Activated CD4-positive, alpha-beta T cell treated with anti-CD3 and anti-CD28 coated beads, Interleukin-2, amount 10 ng/mL, durations not matched to agents 24 days and 14 days (primary cell): ENCODE measurements around the gene HOXB6. TPM values are rescaled to one million over a fixed set of nuclear protein-coding genes. Genes with fewer than 3 reads are reported as not detected.

Experiments
- DNase-seq: peaks from one replicate; pipeline ENCODE4 v3.0.0; 2022
- H3K27ac Mint-ChIP-seq: one replicate; pipeline ENCODE4 v1.8.0; 2022; ENCODE audit warnings: mild to moderate bottlenecking, mixed read lengths
- H3K27me3 Mint-ChIP-seq: one replicate; pipeline ENCODE4 v1.8.0; 2022; ENCODE audit warnings: mixed read lengths
- H3K36me3 Mint-ChIP-seq: one replicate; pipeline ENCODE4 v1.8.0; 2022; ENCODE audit warnings: low read depth, mild to moderate bottlenecking, mixed read lengths
- H3K4me1 Mint-ChIP-seq: one replicate; pipeline ENCODE4 v1.8.0; 2021; ENCODE audit warnings: mixed read lengths
- H3K4me3 Mint-ChIP-seq: one replicate; pipeline ENCODE4 v1.8.0; 2022; ENCODE audit warnings: mild to moderate bottlenecking, moderate library complexity, mixed read lengths
- H3K9me3 Mint-ChIP-seq: one replicate; pipeline ENCODE4 v1.8.0; 2021; ENCODE audit warnings: mixed read lengths
- intact Hi-C: fragments of 100-400 bp; cut with micrococcal nuclease; formaldehyde crosslinking; loops from one replicate; pipeline ENCODE4 v1.15.1; 2023
- total RNA-seq: library from RNA; stranded (reverse); gene quantifications from 2 replicates; pipeline ENCODE4 v1.2.3, GENCODE V29; 2022

Gene HOXB6
- total RNA-seq, 1 donor from 2014 or later: 0.33 TPM

DNA sequence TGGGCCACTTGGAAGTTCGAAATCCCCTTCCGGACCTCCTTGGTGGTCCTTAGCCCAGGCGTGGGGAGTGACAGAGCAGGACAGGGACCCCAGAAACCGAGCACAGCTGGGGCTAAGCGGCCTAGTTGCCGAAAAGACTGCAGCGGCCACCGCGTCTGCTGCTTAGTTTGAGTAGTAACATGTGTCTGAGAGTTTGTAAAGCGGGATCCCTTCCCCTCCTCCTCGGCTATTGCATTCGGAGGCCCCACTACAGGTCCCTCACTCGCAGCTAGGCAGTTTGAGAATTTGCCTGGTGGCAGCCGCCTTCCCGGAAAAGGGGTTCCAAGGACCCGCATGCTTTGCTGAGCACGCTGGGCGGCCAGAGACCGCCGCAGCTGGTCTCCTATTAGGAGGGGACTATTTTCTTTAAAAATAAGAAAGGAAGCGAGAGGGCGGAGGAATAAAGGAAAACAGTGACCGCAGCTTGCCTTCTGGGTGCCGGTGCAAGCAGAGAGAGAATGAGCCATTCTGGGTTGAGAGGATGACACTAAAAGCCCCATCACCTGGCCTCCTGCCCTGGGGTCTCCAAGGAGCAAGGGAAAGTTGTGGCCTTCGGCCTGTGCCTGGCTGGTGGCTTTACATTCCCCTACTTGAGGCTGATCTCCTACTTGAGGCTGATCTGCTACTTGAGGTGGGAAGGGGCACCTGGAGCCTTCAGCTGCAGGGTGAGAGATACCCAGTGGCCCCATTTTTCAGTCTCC lies 10.1 kb downstream of the HOXB6 start:
- Mint-ChIP-seq H3K27me3 (peaks cover 87% of the 10 kb centered on the region), H3K27ac (no peak overlapping the region), H3K4me3 (no peak overlapping the region), H3K36me3 (no peaks in the 10 kb centered on the region), H3K4me1 (peaks cover 42% of the 10 kb centered on the region), H3K9me3 (no peaks in the 10 kb centered on the region)
- intact Hi-C loops: loop anchor here (1.0 to 10.0 kb wide), 6 partner anchors 33 to 490 kb away; partner anchors contain the start of genes CBX1, HOXB9, PRAC1 and PRAC2
- DNase-seq: no peak

- H3K4me1 Mint-ChIP-seq: peaks cover 45% of the 10 kb centered on the region
- H3K4me3 Mint-ChIP-seq: peak overlapping the region; percentile 85
- no peaks in the 10 kb centered on the region for H3K36me3 Mint-ChIP-seq
- no peak overlapping the region for H3K27ac Mint-ChIP-seq
- H3K9me3 Mint-ChIP-seq: no peaks in the 10 kb centered on the region
- peaks cover 87% of the 10 kb centered on the region for H3K27me3 Mint-ChIP-seq
- intact Hi-C loops: loop anchor here (1.0 to 10.0 kb wide), 7 partner anchors 33 to 489 kb away; partner anchors contain the start of genes CBX1, HOXB9 and SNX11
- peak; percentile 96 for DNase-seq
Measured at GRCh38 chr17:48593840-48594537, 10.8 kb downstream of the HOXB6 start.

GRCh38 chr17:48593126-48593829 lies 11.5 kb downstream of the HOXB6 start, which contains the start of gene HOXB5:
Gene HOXB5 (minus strand): TSS chr17:48593779. CDS start chr17:48593682, 97 bp downstream.
- H3K27me3 Mint-ChIP-seq: peaks cover 86% of the 10 kb centered on the region
- intact Hi-C loops: loop anchor here (2.0 to 10.0 kb wide), 6 partner anchors 34 to 488 kb away; partner anchors contain the start of genes CBX1, HOXB9 and SNX11

DNA sequence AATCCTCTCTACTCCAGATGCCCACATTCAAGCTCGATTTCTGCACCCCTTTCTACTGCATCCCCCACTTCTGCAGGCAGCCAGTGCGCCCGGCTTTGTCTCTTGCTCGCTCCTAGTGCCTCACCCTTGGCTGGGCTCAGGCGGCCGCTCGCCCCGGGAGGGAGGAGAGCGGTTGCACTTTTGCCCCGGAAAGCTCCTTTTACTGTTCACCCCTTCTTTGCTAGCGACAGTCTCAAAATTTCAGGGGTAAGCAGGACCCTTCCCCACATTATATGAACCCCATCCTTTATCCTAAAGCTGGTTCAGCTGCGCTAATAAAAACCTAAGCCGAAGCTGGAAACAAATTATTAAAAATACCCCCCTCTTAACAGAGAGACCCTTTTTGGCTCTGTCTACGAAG lies 12.2 kb downstream of the HOXB6 start:
- peaks cover 42% of the 10 kb centered on the region for H3K4me1 Mint-ChIP-seq
- H3K36me3 Mint-ChIP-seq: no peaks in the 10 kb centered on the region
- no peaks in the 10 kb centered on the region for H3K9me3 Mint-ChIP-seq
- intact Hi-C loops: loop anchor here (2.0 to 10.0 kb wide), 6 partner anchors 35 to 488 kb away; partner anchors contain the start of genes CBX1, HOXB9 and SNX11
- peak overlapping the region; percentile 85 for H3K4me3 Mint-ChIP-seq
- no peak overlapping the region for H3K27ac Mint-ChIP-seq
- peaks cover 86% of the 10 kb centered on the region for H3K27me3 Mint-ChIP-seq
- DNase-seq: peak; percentile 80

More at GRCh38 chr17:48593126-48593829, 11.5 kb downstream of the HOXB6 start, which contains the start of gene HOXB5:
- H3K4me3 Mint-ChIP-seq: peak within 1 kb of the TSS; percentile 85
- peak; percentile 82 for DNase-seq
- H3K36me3 Mint-ChIP-seq: no peaks in the 10 kb centered on the region
- H3K9me3 Mint-ChIP-seq: no peaks in the 10 kb centered on the region
- peak within 1 kb of the TSS; percentile 20 for H3K27ac Mint-ChIP-seq
- H3K4me1 Mint-ChIP-seq: peaks cover 41% of the 10 kb centered on the region

DNA sequence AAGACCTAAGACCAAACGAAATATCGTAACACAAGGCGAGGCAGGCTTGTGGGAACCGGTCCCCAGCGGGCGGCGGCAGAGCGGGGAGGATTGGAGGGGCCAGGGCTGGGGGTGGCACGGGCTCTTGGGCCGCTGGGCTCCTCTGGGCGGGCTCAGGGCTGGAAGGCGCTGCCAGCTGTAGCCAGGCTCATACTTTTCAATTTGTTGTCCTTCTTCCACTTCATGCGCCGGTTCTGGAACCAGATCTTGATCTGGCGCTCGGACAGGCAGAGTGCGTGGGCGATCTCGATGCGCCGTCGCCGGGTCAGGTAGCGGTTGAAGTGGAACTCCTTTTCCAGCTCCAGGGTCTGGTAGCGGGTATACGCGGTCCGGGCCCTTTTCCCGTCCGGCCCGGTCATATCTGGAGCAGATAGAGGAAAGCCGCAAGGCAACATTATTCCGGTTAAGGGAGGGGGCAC lies 12.7 kb downstream of the HOXB6 start:
- intact Hi-C loops: loop anchor here (2.0 to 10.0 kb wide), 6 partner anchors 35 to 487 kb away; partner anchors contain the start of genes CBX1, HOXB9 and SNX11
- Mint-ChIP-seq H3K4me1 (peaks cover 42% of the 10 kb centered on the region), H3K27me3 (peaks cover 86% of the 10 kb centered on the region), H3K4me3 (peak overlapping the region; percentile 36), H3K9me3 (no peaks in the 10 kb centered on the region), H3K36me3 (no peaks in the 10 kb centered on the region), H3K27ac (no peak overlapping the region)
- no peak for DNase-seq

DNA sequence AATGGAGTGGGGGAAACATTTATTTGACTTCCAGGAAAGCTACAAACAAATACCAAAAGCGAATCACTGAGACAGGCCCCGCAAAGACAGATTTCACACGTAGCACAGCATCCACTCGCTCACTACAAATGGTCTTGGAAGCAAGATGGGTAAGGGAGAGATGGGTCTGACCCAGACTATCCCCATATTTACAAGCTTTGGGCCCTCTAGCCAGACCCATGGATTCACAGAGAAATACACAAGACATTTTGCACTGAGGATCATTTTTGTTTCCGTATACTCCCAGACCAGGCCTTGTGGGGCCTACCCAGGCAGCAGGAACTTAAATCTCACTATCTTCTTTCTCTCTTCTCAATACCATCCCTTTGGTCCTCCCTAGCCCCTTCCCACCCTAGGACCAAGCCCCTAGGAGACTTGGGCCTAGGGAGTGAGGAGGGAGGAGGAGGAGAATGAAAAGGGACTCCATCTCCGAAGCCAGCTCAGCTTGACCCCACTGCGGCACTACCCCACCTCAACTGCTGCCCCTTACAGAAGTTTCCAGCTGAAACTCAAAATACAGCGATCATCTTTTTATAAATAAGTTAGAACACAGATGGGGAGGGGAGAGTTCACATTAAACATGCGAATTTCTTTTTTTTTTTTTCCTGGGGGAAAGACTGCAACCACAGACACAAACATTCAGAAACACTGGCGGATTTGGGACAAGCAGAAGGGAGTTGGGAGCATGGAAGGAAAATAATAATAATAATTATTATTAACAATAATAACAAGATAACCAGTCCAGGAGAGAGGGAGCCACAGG lies 13.3 kb downstream of the HOXB6 start:
- Mint-ChIP-seq H3K27me3 (peaks cover 85% of the 10 kb centered on the region), H3K27ac (no peak overlapping the region), H3K4me1 (peaks cover 41% of the 10 kb centered on the region), H3K9me3 (no peaks in the 10 kb centered on the region), H3K36me3 (no peaks in the 10 kb centered on the region), H3K4me3 (peak overlapping the region; percentile 36)
- intact Hi-C loops: loop anchor here (2.0 to 10.0 kb wide), 6 partner anchors 36 to 487 kb away; partner anchors contain the start of genes CBX1, HOXB9 and SNX11
- no peak for DNase-seq

DNA sequence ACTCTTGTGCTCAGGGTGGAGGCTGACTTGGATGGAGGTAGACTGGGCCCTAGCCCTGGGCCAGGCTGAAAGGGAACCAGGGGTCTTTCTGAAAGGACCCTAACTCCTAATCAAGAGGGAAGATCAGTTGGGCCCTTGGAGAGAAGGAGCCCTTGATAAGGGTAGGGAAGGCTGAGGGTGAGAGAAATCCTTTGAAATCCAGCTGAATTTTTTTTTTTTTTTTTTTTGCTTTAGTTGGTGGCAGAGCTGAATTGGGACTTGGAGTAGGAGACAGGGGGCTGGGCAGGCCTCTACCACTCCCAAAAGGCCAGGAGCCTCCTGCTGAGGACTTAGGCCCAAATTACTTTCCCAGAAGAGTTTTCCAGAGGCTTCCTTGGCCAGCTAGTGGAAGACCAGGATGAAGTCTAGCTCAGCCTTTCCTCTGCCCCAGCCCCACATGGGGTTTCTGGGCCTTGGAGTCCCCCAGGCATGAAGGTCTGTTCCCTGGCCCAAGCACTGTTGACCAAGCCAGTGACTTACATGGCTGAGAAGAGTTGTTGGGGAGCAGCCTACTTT lies 14.1 kb downstream of the HOXB6 start:
- Mint-ChIP-seq H3K36me3 (no peaks in the 10 kb centered on the region), H3K9me3 (no peaks in the 10 kb centered on the region), H3K4me3 (no peak overlapping the region), H3K27me3 (peaks cover 86% of the 10 kb centered on the region), H3K4me1 (peaks cover 44% of the 10 kb centered on the region), H3K27ac (no peak overlapping the region)
- DNase-seq: no peak
- intact Hi-C loops: loop anchor here (5.0 to 10.0 kb wide), 4 partner anchors 37 to 486 kb away; partner anchors contain the start of genes CBX1, HOXB9 and SNX11

DNA sequence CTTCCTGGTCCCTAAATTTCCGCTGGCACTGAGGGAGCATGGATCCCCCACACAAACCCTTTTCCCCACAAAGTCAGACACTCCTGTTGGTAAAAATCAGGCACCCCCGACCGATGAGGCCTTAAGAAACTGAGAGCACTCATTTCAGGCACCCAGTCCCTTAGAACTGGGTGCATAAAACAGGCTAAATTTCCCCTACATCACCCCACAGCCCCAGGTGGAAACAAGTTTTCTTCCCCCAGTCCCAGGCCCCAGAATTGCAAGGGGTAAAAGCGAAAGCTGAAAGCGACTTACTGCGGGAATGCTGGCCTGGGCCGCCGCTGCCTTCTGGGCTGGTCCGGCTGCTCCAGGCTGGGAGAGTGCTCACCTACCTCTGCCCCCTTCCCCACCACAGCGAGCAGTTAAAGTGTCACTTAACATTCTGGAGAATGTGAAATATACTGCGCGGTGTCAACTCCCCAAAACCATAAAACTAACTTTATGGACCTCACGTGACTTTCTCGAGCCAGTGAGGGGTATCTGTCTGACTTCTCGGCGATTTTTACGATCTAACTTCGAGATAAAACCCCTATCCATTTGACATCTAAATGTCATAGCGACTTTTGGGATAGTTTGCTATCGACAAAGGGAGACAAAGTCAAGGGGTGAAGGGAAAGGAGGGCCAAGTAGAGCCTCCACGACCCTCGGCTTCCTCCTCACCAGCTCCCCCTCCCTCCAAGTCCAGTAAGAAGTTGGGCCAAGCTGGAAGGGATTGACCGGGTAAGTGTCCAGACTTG lies 14.8 kb downstream of the HOXB6 start, which contains the start of gene HOXB3:
HOXB3 (minus strand) TSS at position 411 of the 776 bp plus-strand sequence. CDS start 37,767 bp downstream, outside the sequence.
- Mint-ChIP-seq H3K4me1 (peaks cover 51% of the 10 kb centered on the region), H3K27ac (no peak within 1 kb of the TSS), H3K27me3 (peaks cover 82% of the 10 kb centered on the region), H3K4me3 (peak within 1 kb of the TSS; percentile 4), H3K36me3 (no peaks in the 10 kb centered on the region), H3K9me3 (no peaks in the 10 kb centered on the region)
- no peak for DNase-seq
- intact Hi-C loops: loop anchor here (5.0 to 10.0 kb wide), 4 partner anchors 37 to 485 kb away; partner anchors contain the start of genes CBX1, HOXB9 and SNX11

- H3K27me3 Mint-ChIP-seq: peaks cover 82% of the 10 kb centered on the region
- no peaks in the 10 kb centered on the region for H3K9me3 Mint-ChIP-seq
- no peak overlapping the region for H3K27ac Mint-ChIP-seq
- peaks cover 56% of the 10 kb centered on the region for H3K4me1 Mint-ChIP-seq
- no peaks in the 10 kb centered on the region for H3K36me3 Mint-ChIP-seq
- DNase-seq: no peak
- H3K4me3 Mint-ChIP-seq: peak overlapping the region; percentile 4
- intact Hi-C loops: no loop called here
Measured at GRCh38 chr17:48589060-48589830, 15.5 kb downstream of the HOXB6 start.

- DNase-seq: no peak
- Mint-ChIP-seq H3K9me3 (no peaks in the 10 kb centered on the region), H3K4me1 (peaks cover 53% of the 10 kb centered on the region), H3K4me3 (no peak overlapping the region), H3K27ac (no peak overlapping the region), H3K36me3 (no peaks in the 10 kb centered on the region), H3K27me3 (peaks cover 82% of the 10 kb centered on the region)
- intact Hi-C loops: no loop called here
Measured at GRCh38 chr17:48588528-48588927, 16.3 kb downstream of the HOXB6 start.

GRCh38 chr17:48588074-48588415 lies 16.7 kb downstream of the HOXB6 start:
- Mint-ChIP-seq H3K27ac (no peak overlapping the region), H3K4me1 (peaks cover 51% of the 10 kb centered on the region), H3K4me3 (no peak overlapping the region)

More at GRCh38 chr17:48588074-48588415, 16.7 kb downstream of the HOXB6 start:
- DNase-seq: no peak
- peaks cover 3% of the 10 kb centered on the region for H3K36me3 Mint-ChIP-seq
- no peaks in the 10 kb centered on the region for H3K9me3 Mint-ChIP-seq
- intact Hi-C loops: no loop called here
- H3K27me3 Mint-ChIP-seq: peaks cover 82% of the 10 kb centered on the region
